Trophoblast cell (in vitro differentiated cells and primary cell): ENCODE data around the gene OR1C1. TPM values are rescaled to one million over a fixed set of nuclear protein-coding genes. Genes with fewer than 3 reads are reported as not detected.
"Not testable (repeated sequence)": the region's sequence is repeated elsewhere in the genome, so short reads cannot be mapped to it uniquely, and the experiment has no call there.

Experiments
- DNase-seq, 2 donors: peaks; one replicate each; pipeline ENCODE4 v3.0.0-alpha.2; 2016
- H2AFZ ChIP-seq: 2 replicates; pipeline ENCODE4 v1.6.1; 2013; ENCODE audit warnings: low read length, moderate library complexity, mild to moderate bottlenecking; ENCODE audit not compliant: insufficient read depth, poor library complexity
- H2AK5ac ChIP-seq: 2 replicates; pipeline ENCODE4 v1.6.1; 2013; ENCODE audit warnings: mild to moderate bottlenecking, low read length
- H2BK120ac ChIP-seq: 2 replicates; pipeline ENCODE4 v1.6.1; 2013; ENCODE audit warnings: low read length, mild to moderate bottlenecking, moderate library complexity; ENCODE audit not compliant: insufficient read depth, poor library complexity
- H2BK12ac ChIP-seq: 2 replicates; pipeline ENCODE4 v1.6.1; 2013; ENCODE audit warnings: mild to moderate bottlenecking, low read length, moderate library complexity
- H2BK5ac ChIP-seq: 2 replicates; pipeline ENCODE4 v1.6.1; 2013; ENCODE audit warnings: low read length, low read depth, moderate library complexity, mild to moderate bottlenecking; ENCODE audit not compliant: poor library complexity
- H3K14ac ChIP-seq: 2 replicates; pipeline ENCODE4 v1.6.1; 2013; ENCODE audit warnings: mild to moderate bottlenecking, low read length
- H3K18ac ChIP-seq: 2 replicates; pipeline ENCODE4 v1.6.1; 2013; ENCODE audit warnings: mild to moderate bottlenecking, low read length
- H3K23ac ChIP-seq: 2 replicates; pipeline ENCODE4 v1.6.1; 2013; ENCODE audit warnings: low read length
- H3K27ac ChIP-seq: 2 replicates; pipeline ENCODE4 v1.5.1; 2013; ENCODE audit warnings: low read depth, mild to moderate bottlenecking, inconsistent platforms, low read length, moderate library complexity
- H3K27me3 ChIP-seq: 2 replicates; pipeline ENCODE4 v1.6.1; 2013; ENCODE audit warnings: inconsistent platforms, mild to moderate bottlenecking, low read length, moderate library complexity; ENCODE audit not compliant: insufficient read depth
- H3K36me3 ChIP-seq, 2 experiments: 1 replicate in 1 of 2; 2 replicates in 1 of 2; pipeline ENCODE4 v1.6.1; 2013; ENCODE audit warnings: low read length in 2 of 2, mild to moderate bottlenecking in 2 of 2, moderate library complexity in 1 of 2; ENCODE audit not compliant: insufficient read depth in 2 of 2, control insufficient read depth in 1 of 2
- H3K4ac ChIP-seq: 2 replicates; pipeline ENCODE4 v1.6.1; 2013; ENCODE audit warnings: low read depth, mild to moderate bottlenecking, low read length, moderate library complexity
- H3K4me1 ChIP-seq, 2 experiments: 1 replicate in 1 of 2; 2 replicates in 1 of 2; pipeline ENCODE4 v1.6.1; 2013; ENCODE audit warnings: low read length in 2 of 2, mild to moderate bottlenecking in 2 of 2, moderate library complexity in 1 of 2; ENCODE audit not compliant: insufficient read depth in 2 of 2, control insufficient read depth in 1 of 2
- H3K4me2 ChIP-seq: 2 replicates; pipeline ENCODE4 v1.6.1; 2013; ENCODE audit warnings: inconsistent platforms, mild to moderate bottlenecking, low read length, moderate library complexity
- H3K4me3 ChIP-seq: 2 replicates; pipeline ENCODE4 v1.5.1; 2013; ENCODE audit warnings: mild to moderate bottlenecking, low read depth, low read length, inconsistent platforms
- H3K79me1 ChIP-seq: one replicate; pipeline ENCODE4 v1.6.1; 2013; ENCODE audit warnings: low read length
- H3K79me2 ChIP-seq: 2 replicates; pipeline ENCODE4 v1.6.1; 2013; ENCODE audit warnings: low read length, mild to moderate bottlenecking; ENCODE audit not compliant: control insufficient read depth, insufficient read depth, poor library complexity
- H3K9ac ChIP-seq: 2 replicates; pipeline ENCODE4 v1.6.1; 2013; ENCODE audit warnings: mild to moderate bottlenecking, low read length
- H3K9me3 ChIP-seq: 2 replicates; pipeline ENCODE4 v1.6.1; 2013; ENCODE audit warnings: low read depth, mild to moderate bottlenecking, control low read depth, inconsistent platforms, low read length; ENCODE audit not compliant: insufficient read depth
- H4K12ac ChIP-seq: 2 replicates; pipeline ENCODE4 v1.6.1; 2013; ENCODE audit warnings: low read depth, mild to moderate bottlenecking, low read length, moderate library complexity
- H4K8ac ChIP-seq: 2 replicates; pipeline ENCODE4 v1.6.1; 2013; ENCODE audit warnings: low read depth, mild to moderate bottlenecking, low read length, moderate library complexity
- H4K91ac ChIP-seq: one replicate; pipeline ENCODE4 v1.6.1; 2013; ENCODE audit warnings: low read depth, mild to moderate bottlenecking, low read length, moderate library complexity
- WGBS: extraction: QIAGEN DNeasy Blood & Tissue Kit; methylation state at CpG from one replicate; pipeline ENCODE4 v1.1.7; 2013; ENCODE audit warnings: missing lambda C conversion rate; ENCODE audit not compliant: insufficient read length, insufficient coverage; ENCODE audit errors: extremely low coverage; 5-methylcytosine and 5-hydroxymethylcytosine counted together
- polyA plus RNA-seq: library from polyadenylated mRNA; stranded (reverse); fragments of 200-250 nt; gene quantifications from 2 replicates; pipeline ENCODE4 v1.2.3, GENCODE V29; 2013

OR1C1 gene, protein sequence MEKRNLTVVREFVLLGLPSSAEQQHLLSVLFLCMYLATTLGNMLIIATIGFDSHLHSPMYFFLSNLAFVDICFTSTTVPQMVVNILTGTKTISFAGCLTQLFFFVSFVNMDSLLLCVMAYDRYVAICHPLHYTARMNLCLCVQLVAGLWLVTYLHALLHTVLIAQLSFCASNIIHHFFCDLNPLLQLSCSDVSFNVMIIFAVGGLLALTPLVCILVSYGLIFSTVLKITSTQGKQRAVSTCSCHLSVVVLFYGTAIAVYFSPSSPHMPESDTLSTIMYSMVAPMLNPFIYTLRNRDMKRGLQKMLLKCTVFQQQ
- polyA plus RNA-seq: not detected in 2 replicates

DNA sequence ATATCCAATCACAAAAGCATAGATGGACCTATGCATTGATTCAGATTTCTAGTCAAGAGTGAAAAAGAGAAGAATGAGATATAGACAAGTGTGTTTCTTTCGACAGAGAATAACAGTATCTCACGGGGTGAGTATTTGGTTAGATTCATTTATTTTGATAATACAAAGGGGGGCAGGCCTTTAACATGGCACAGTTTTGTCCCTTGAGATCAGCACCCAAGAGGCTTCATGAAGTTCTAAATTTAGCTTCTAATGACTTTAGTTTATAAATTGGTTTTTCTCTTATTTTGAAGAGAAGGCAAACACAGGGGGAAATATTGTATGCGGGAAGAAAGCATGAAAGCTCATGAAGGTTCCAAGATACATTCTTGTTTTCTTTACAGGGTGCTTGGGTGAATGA, at the start of gene OR1C1:
Gene OR1C1, minus strand, starts transcription at position 101 of the 400 bp plus-strand sequence. CDS start 2,150 bp downstream, outside the sequence.
- H3K4me3 ChIP-seq: no peak within 1 kb of the TSS
- H3K36me3 ChIP-seq: no peaks in the 10 kb centered on the region
- no peak within 1 kb of the TSS for H4K12ac ChIP-seq
- no peak within 1 kb of the TSS for H3K14ac ChIP-seq
- no peak for DNase-seq
- no peak within 1 kb of the TSS for H2BK5ac ChIP-seq
- H3K27me3 ChIP-seq: no peaks in the 10 kb centered on the region
- H3K23ac ChIP-seq: no peak within 1 kb of the TSS
- no peak within 1 kb of the TSS for H2AK5ac ChIP-seq
- no peak within 1 kb of the TSS for H3K27ac ChIP-seq
- no peak within 1 kb of the TSS for H3K18ac ChIP-seq
- H4K91ac ChIP-seq: no peak within 1 kb of the TSS
- no peak within 1 kb of the TSS for H3K4ac ChIP-seq
- H3K4me1 ChIP-seq: no peaks in the 10 kb centered on the region
- H3K79me1 ChIP-seq: no peaks in the 10 kb centered on the region
- no CpG with 5 or more reads among the region's 3 CpGs for WGBS
- H2BK120ac ChIP-seq: no peak within 1 kb of the TSS
- H3K4me2 ChIP-seq: no peak within 1 kb of the TSS
- H3K9ac ChIP-seq: no peak within 1 kb of the TSS
- no peaks in the 10 kb centered on the region for H3K79me2 ChIP-seq
- H4K8ac ChIP-seq: no peak within 1 kb of the TSS
- no peak within 1 kb of the TSS for H2BK12ac ChIP-seq
- H3K9me3 ChIP-seq: no peaks in the 10 kb centered on the region
- no peak within 1 kb of the TSS for H2AFZ ChIP-seq

DNA sequence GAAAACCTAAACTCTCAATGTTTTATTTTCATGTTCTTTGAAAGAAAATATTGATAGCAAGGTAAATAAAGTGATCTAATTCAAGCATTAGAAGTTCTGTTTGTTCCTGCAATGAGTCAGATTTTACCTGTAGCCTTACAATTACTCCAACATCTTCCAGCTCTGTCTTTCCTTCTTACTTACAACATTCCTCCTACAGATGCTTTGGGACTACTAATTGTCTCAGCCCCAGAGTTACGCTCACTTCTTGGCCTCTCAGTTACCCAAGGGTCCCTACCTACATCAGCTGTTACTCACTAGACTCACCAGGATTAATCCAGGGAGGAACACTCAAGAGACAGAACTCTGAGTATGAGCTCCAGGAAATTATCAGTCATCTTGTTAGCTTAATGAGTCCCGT, 37.2 kb upstream of the OR1C1 start:
- no peak overlapping the region for H2BK5ac ChIP-seq
- H3K4me2 ChIP-seq: no peak overlapping the region
- H3K4ac ChIP-seq: no peak overlapping the region
- H3K79me1 ChIP-seq: no peaks in the 10 kb centered on the region
- H3K14ac ChIP-seq: no peak overlapping the region
- H3K4me3 ChIP-seq: no peak overlapping the region
- no peak overlapping the region for H3K18ac ChIP-seq
- no peak for DNase-seq
- H2AFZ ChIP-seq: no peak overlapping the region
- H3K79me2 ChIP-seq: no peaks in the 10 kb centered on the region
- H3K36me3 ChIP-seq: no peaks in the 10 kb centered on the region
- no peak overlapping the region for H4K8ac ChIP-seq
- H2BK12ac ChIP-seq: no peak overlapping the region
- H2BK120ac ChIP-seq: no peak overlapping the region
- H3K4me1 ChIP-seq: no peaks in the 10 kb centered on the region
- no peak overlapping the region for H3K9ac ChIP-seq
- H3K27ac ChIP-seq: no peak overlapping the region
- H4K12ac ChIP-seq: no peak overlapping the region
- peaks cover 3% of the 10 kb centered on the region for H3K9me3 ChIP-seq
- no peak overlapping the region for H4K91ac ChIP-seq
- H3K23ac ChIP-seq: no peak overlapping the region
- no peak overlapping the region for H2AK5ac ChIP-seq
- no peaks in the 10 kb centered on the region for H3K27me3 ChIP-seq
- WGBS: no CpG with 5 or more reads among the region's 2 CpGs

DNA sequence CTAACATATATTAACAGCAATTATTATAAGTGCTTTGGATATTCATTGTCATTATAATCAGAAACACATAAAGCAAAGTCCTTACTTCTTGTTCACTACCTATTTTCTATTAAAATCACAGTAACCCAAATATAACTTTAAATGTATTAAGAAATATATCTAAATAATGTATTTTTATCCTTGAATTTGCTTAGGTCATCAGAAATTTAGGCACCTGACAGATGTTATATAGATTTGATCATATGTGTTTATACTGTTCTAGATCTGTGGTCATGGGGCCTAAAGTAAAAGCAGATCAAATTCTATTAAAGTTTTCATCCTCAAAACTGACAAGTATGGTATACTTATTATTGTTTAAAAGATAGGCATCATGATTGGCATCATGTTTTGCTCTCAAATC, 9.2 kb upstream of the OR1C1 start:
- Histone ChIP-seq H3K4me2 (no peak overlapping the region), H4K8ac (no peak overlapping the region), H3K4me1 (no peaks in the 10 kb centered on the region), H2AFZ (no peak overlapping the region), H3K18ac (no peak overlapping the region), H3K79me1 (no peaks in the 10 kb centered on the region), H3K36me3 (no peaks in the 10 kb centered on the region), H3K79me2 (no peaks in the 10 kb centered on the region), H2BK5ac (no peak overlapping the region), H3K9me3 (no peaks in the 10 kb centered on the region), H3K4me3 (no peak overlapping the region), H3K14ac (no peak overlapping the region), H3K9ac (no peak overlapping the region), H3K4ac (no peak overlapping the region), H4K91ac (no peak overlapping the region), H3K23ac (no peak overlapping the region), H4K12ac (no peak overlapping the region), H3K27ac (no peak overlapping the region), H2BK120ac (no peak overlapping the region), H2AK5ac (no peak overlapping the region), H3K27me3 (no peaks in the 10 kb centered on the region), H2BK12ac (no peak overlapping the region)
- DNase-seq: no peak

DNA sequence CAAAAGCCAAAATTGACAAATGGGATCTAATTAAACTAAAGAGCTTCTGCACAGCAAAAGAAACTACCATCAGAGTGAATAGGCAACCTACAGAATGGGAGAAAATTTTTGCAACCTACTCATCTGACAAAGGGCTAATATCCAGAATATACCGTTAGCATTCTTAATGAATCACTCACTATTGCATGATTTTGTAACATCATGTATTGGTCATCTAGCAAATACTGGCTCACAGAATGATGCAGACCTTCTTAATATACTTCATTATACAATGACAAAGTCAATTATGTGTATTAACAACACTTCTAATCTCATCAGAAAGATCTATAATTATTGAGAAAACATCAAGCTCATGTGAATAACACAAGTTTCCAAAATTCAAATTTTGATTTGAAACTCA, 6.0 kb downstream of the OR1C1 start:
- H4K12ac ChIP-seq, H2BK5ac ChIP-seq, H3K4ac ChIP-seq, H3K4me3 ChIP-seq, H3K27ac ChIP-seq, H2BK12ac ChIP-seq, H3K18ac ChIP-seq, H2AK5ac ChIP-seq, H3K9me3 ChIP-seq, H4K91ac ChIP-seq, H3K79me1 ChIP-seq, H3K14ac ChIP-seq, H3K36me3 ChIP-seq, H4K8ac ChIP-seq, H3K23ac ChIP-seq, H3K79me2 ChIP-seq, H3K4me2 ChIP-seq, H3K4me1 ChIP-seq, H2AFZ ChIP-seq, DNase-seq, H3K27me3 ChIP-seq, H3K9ac ChIP-seq, H2BK120ac ChIP-seq: not testable (repeated sequence)
- WGBS: no CpG with 5 or more reads among the region's 1 CpG
